ENCODE data around the gene BCAS1.

DNA sequence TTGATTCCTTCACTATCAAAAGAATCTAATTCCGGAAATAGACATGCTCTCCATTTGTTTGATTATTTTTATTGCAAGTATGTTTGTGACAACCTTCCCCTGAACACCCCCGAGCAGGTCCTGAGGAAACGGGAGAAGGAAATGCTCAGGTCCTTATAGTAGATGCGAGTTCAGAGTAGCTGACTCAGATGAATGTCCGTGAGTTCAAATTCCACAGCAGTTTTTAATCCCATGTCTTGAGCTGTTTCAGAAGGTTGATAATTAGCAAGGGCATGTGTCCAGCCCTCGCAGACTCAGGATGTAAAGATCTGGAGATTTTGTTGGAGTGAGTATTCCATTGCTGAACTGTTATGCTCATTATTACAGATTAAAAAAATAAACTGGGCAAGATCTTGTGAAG, 169.3 kb downstream of the BCAS1 start:
- TF ChIP-seq POLR2A (IDR thresholded peaks at IDR 0.05) (no peak), POLR2AphosphoS5 (IDR thresholded peaks at IDR 0.05) (no peak)
